ENCODE measurements around the gene ZZZ3.
"Not testable (repeated sequence)": the region's sequence is repeated elsewhere in the genome, so short reads cannot be mapped to it uniquely, and the experiment has no call there.

ZZZ3 gene

DNA sequence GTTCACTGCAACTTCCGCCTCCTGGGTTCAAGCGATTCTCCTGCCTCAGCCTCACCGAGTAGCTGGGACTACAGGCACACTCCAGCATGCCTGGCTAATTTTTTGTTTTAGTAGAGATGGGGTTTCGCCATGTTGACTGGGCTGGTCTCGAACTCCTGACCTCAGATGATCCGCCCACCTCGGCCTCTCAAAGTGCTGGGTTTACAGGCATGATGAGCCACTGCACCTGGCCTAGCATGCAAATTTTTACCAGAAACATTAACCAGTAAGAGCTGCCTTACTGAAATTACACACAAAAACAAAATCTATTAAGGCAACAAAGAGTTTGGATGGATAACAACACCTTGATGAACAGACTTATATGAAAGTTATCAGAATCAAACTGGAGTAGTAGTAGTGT, 12.1 kb downstream of the ZZZ3 start:
- no peak for DNase-seq (ENCODE audit: low read depth)

DNA sequence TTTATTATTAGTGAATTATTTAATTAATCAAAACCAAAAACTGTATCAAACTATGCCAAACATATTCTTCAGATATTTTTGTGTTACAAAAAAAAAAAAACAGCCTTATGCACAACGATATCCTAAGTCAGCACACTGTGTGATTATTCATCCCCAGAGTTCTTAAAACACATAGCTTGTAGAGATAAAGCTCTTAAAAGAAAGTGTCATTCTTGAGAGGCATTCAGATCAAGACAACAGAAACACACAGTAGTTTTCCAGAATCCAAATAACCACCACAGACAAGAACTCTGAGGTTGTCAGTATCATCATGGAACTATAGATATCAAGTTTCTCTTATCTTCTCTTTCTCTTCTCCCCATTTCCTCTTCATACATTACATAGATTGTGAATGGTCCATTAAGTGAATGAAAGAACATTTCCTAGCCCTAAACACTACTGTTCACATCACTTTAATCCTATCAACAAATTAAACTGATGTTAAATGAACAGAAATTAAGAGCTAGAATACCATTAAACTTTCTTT, 13.5 kb downstream of the ZZZ3 start:
- DNase-seq (ENCODE audit: low read depth) = no peak

DNA sequence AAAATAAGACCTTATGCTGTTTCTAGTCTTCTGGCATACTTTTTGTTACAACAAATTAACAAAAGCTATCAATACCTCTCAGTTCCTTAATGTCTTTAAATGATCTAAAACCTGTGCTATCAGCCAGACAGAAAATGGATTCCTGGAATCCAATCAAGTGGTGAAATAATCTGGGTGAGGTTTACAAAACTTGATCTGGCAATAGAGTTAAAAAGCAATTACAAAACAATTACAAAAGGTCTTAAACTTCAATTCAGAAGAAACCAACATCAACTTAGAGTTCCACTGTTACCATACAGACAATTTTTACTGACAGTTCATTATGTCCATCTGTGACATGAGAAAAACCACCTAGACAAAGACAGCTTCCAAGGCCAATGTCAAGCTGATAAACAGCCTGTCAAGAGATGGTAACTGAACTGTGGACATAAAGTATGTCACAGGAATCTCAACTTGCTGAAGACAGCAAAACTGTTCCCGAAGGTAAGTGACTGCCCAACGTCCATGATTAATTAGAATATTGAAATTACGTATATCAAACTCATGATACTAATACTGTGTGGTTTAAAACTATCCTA, 17.4 kb downstream of the ZZZ3 start:
- no peak for DNase-seq (ENCODE audit: low read depth)

DNA sequence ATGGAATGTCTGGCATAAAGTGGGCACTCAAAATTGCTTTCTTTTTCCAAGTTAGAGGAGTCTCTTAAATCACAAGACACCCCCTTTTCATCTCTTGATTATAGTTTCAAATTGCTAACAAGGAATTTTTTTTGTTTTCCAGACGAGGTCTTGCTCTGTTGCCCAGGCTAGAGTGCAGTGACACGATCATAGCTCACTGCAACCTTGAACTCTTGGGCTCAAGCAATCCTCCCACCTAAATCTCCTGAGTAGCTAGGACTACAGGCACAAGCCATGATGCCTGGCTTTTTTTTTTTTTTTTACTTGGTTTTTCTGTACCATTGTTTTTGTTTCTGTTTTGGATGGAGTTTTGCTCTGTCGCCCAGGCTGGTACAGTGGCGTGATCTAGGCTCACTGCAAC, 20.8 kb downstream of the ZZZ3 start:
- no peak for DNase-seq (ENCODE audit: low read depth)

DNA sequence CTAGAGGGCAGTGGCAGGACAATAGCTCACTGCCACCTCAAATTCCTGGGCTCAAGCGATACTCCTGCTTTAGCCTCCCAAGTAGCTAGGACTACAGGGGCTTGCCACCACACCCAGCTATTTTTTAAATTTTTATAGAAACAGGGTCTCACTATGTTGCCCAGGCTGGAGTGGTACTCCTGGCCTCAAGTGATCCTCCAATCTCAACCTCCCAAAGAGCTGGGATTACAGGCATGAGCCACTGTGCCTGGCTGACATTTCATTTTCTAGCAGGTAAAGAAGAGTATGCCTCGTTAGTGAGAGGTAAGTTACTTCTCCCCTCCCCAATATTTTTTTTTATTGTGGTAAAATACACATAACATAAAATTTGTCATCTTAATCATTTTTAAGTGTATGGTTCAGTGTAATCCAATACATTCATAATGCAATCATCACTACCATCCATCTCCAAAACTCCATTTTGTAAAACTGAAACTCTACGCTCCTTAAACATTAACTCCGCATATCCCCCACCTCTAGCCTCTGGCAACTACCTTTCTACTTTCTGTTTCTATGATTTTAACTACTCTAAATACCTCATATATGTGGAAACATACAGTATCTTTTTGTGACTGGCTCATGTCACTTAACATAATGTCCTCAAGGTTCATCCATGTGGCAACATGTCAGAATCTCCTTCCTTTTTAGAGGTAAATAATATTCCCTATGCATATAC, 22.4 kb downstream of the ZZZ3 start:
- DNase-seq (ENCODE audit: low read depth) = no peak

DNA sequence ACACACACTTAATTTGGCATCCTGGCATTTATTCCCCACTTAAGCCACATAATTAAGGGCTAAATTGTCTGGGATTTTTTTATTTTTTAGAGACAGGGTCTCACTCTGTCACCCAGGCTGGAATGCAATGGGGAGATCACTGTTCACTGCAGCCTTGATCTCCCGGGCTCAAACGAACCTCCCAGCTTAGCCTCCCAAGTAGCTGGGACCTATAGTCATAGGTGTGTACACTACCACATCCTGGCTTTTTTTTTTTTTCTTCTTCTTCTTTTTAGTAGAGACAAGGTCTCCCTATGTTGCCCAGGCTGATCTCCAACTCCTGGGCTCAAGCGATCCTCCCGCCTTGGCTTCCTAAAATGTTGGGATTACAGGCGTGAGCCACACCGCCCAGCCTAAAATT, 24.2 kb downstream of the ZZZ3 start:
- DNase-seq (ENCODE audit: low read depth) = no peak

DNA sequence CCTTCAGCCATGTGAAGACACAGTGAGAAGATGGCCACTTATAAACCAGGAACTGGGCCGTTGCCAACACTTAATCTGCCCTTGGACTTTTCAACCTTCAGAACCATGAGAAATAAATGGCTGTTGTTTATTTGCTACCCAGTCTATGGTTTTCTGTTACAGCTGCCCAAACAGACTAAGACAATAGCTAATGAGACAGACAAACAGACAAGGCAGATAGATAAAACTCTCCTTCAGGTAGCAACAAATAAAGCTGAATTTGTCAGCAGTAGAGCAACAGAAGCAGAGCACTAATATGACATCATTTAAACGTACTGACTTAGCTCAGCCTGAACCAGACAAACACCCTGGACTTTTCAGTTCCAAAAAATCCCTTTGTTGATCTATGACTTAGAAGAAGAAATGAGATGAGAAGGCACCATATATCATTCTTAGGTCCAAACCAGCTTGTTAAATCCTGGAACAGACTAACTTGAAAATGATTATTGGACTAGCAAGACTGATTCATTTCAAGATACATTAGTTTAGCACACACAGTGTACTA, 27.0 kb downstream of the ZZZ3 start:
- DNase-seq (ENCODE audit: low read depth) = no peak

DNA sequence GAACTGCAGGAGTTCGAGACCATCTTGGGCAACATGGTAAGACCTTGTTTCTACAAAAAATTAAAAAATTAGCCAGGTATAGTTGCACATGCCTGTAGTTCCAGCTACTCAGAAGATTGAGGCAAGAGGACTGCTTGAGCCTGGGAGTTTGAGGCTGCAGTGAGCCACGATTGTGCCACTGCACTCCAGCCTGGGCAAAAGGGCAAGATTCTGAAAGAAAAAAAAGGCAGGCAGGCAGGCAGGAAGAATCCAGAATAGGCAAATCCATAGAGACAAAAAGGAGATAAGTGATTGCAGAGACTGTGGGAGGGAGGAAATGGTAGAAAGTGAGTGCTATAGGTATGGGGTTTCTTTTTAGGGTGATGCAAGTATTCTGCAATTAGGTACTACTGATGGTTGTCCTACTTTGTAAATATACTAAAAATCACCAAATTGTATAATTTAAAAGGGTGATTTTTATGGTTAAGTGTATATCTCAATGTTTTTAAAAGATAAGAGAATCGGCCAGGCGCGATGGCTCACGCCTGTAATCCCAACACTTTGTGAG, 29.4 kb downstream of the ZZZ3 start:
- DNase-seq (ENCODE audit: low read depth) = no peak

DNA sequence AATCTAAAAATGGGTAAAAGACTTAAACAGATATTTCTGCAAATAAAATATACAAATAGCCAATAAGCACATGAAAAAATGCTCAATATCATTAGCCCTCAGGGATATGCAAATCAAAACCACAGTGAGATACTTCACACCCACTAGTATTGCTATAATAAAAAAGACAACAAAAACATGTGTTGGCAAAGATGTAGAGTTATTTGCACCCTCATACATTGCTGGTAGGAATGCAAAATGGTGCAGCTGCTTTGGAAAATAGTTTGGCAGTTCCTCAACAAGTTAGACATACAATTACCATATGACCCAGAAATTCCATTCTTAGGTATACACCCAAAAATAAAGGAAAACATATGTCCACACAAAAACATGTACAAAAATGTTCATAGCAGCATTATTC, 30.2 kb downstream of the ZZZ3 start:
- DNase-seq (ENCODE audit: low read depth) = no peak

DNA sequence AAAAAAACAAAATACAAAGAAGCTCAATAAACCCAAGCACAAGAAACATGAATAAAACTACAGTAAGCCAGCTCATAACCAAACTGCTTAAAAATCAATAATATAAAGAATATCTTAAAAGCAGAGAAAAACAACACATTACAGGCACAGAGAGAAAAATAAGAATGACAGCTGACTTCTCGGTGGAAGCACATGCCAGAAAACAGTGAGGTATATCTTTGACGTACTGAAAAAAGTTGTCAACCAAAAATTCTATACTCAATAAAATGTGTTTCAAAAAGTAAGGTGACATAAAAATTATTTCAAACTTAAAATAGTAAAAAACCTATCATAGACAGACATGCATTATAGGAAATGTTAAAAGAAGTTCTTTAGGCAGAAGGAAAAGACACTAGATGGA, 33.3 kb downstream of the ZZZ3 start:
- no peak for DNase-seq (ENCODE audit: low read depth)

DNA sequence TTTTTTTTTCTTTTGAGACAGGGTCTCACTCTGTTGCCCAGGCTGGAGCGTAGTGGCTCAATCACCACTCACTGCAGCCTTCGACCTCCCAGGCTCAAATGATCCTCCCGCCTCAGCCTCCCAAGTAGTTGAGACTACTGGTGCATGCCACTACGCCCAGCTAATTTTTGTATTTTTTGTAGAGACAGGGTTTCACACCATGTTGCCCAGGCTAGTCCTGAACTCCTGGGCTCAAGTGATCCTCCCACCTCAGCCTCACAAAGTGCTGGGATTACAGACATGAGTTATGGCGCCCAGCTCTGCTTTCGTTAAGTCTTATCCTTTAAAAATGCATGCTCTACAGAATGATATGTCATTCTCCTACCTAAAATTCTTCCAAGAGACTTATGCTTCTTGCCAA, 36.2 kb downstream of the ZZZ3 start:
- not testable (repeated sequence) for DNase-seq (ENCODE audit: low read depth)

DNA sequence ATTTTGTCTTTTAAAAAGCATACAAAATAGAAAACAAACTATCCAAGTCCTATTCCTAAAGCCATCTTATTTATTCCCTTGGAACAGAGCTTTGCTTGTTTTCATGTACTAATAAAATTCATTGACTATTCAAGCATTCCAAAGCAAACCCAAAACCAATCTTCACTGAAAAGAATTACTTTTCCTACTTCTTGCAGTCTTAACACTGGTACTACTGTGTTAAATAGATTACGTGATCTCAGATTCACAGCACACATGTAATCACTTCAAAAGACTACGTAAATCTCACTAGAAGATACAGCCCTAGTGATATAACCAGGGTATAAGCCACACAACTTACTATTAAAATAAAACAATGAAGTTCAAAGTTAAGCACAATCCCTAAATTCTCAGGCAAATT, 39.0 kb downstream of the ZZZ3 start:
- DNase-seq (ENCODE audit: low read depth) = no peak

DNA sequence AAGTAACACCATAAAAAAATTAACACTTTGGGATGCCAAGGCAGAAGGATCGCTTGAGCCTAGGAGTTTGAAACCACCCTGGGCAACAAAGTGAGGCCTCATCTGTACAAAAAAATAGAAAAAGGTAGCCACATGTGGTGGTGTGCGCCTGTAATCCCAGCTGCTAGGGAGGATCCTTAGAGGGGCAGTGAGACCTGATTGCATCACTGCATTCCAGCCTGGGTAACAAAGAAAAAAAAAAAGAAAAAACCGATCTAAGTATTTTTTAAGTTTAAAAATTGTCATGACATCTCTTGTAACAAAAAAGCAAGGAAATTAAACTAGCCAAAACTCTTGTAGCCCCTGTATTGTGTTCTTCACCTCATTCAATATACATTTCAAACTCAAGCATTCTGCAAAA, 39.5 kb downstream of the ZZZ3 start:
- no peak for DNase-seq (ENCODE audit: low read depth)

DNA sequence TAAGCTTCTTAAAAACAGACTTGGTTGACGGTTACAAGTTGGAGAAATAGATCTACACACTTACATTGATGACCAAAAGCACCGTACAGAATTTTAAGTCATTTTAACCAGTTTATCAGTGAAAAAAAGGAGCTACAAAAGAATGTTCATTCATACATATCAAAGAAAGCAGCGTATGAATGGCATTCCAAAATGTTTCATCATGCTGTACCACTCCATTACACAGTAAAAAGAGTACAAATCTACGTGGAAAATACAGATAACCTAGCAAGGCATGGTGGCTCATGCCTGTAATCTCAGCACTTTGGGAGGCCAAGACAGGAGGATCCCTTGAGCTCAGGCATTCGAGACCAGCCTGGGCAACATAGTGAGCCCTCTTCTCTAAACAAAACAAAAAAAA, 40.3 kb downstream of the ZZZ3 start:
- DNase-seq (ENCODE audit: low read depth) = no peak

DNA sequence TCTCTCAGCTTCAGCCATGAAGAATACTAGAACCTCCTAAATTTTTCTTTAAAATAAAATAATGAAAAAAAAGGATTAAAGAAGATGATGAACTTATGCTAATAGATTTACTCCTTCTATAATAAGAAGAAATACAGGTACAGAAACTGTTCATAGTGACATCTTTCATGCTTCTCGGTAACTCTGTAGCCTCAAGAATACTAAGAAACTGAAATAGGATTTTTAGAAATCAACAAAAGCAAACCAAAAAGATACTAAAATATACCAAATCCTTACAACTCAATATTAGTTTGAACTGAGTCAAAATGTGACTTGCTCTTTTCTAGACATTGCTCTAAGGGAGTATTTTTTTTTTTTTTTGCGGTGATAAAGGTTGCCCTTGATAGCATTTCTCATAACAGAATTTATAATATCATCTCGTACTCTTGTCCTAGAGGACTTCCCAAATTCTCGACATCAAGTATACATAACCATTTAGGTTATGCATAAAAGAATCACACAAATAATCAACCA, 42.8 kb downstream of the ZZZ3 start:
- no peak for DNase-seq (ENCODE audit: low read depth)

DNA sequence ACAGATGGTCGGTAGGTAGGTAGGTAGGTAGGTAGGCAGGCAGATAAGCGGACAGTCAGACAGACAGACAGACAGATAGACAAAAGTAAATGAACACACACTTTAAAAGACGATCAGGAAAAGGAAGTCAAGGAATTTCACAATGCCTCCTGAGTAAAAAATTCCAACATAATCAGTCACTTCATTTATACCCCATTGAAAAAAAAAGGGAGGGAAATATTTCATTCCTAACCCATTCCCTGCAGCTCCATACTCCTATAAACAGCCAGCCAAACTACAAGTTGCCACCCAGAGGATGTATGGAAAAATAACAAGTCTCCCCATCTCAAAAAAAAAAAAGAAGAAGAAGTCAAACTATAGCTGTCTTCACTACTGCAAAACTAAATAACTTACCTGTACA, 43.4 kb downstream of the ZZZ3 start:
- no peak for DNase-seq (ENCODE audit: low read depth)

DNA sequence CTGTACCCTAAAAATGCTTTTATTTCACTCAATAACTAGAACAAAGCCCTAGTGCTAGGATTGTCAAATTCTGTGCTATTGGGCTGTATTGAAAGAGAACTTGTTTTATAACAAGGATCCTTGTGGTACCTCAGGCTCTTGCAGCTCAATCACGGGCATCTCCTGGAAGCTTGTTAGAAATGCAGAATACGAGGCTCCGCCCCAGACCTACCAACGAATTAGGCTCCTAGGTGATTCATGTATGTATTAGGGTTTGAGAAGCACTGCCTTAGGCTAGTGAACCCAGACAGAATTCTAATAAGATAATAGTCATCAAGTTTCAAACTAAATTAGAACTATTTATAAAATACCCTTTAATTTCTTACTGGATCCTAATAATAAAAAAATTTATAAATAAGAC, 45.6 kb downstream of the ZZZ3 start:
- no peak for DNase-seq (ENCODE audit: low read depth)
